ENCODE results near the gene SYAP1. TPM values are rescaled to one million over a fixed set of nuclear protein-coding genes. Genes with fewer than 3 reads are reported as not detected.

SYAP1 gene
- 46.9 and 48.4 TPM in 2 replicates for total RNA-seq (ENCODE audit: low replicate concordance)
- long read RNA-seq, full-length matches to known transcripts: 241 of 271 reads
- long read RNA-seq, partial matches to known transcripts: 8 of 271 reads
- long read RNA-seq, other reads (novel, unspliced or antisense): 22 of 271 reads

- Mint-ChIP-seq H3K9me3 (no peaks in the 10 kb centered on the region), H3K4me3 (peak within 1 kb of the TSS; percentile 93), H3K4me1 (ENCODE audit: unreplicated experiment) (peaks cover 25% of the 10 kb centered on the region), H3K27me3 (no peaks in the 10 kb centered on the region), H3K36me3 (peaks cover 12% of the 10 kb centered on the region), H3K27ac (peak within 1 kb of the TSS; percentile 100)
- TF ChIP-seq CTCF (conservative IDR thresholded peaks at IDR 0.05): no peak
- DNase-seq (ENCODE audit: extremely low spot score, unreplicated experiment): peak; percentile 99
These were observed at the start of gene SYAP1 for GRCh38 chrX:16719334-16720084. TSS of gene SYAP1 (plus strand) at chrX:16719612. CDS start at chrX:16719725, 113 bp downstream.

- no peak for DNase-seq (ENCODE audit: extremely low spot score, unreplicated experiment)
- TF ChIP-seq CTCF (conservative IDR thresholded peaks at IDR 0.05): peak; percentile 65
- no peak overlapping the region for H3K4me3 Mint-ChIP-seq
- H3K4me1 Mint-ChIP-seq (ENCODE audit: unreplicated experiment): peaks cover 11% of the 10 kb centered on the region
- no peaks in the 10 kb centered on the region for H3K27me3 Mint-ChIP-seq
- H3K36me3 Mint-ChIP-seq: peaks cover 30% of the 10 kb centered on the region
- no peak overlapping the region for H3K27ac Mint-ChIP-seq
- no peaks in the 10 kb centered on the region for H3K9me3 Mint-ChIP-seq
These were observed 48.4 kb upstream of the SYAP1 start for GRCh38 chrX:16671005-16671404.

- TF ChIP-seq CTCF (conservative IDR thresholded peaks at IDR 0.05): no peak
- Mint-ChIP-seq H3K27ac (no peak overlapping the region), H3K9me3 (no peaks in the 10 kb centered on the region), H3K36me3 (peaks cover 23% of the 10 kb centered on the region), H3K4me3 (no peak overlapping the region), H3K27me3 (no peaks in the 10 kb centered on the region), H3K4me1 (ENCODE audit: unreplicated experiment) (no peaks in the 10 kb centered on the region)
- DNase-seq (ENCODE audit: extremely low spot score, unreplicated experiment): no peak
These were observed 40.7 kb upstream of the SYAP1 start for GRCh38 chrX:16678689-16679088.

- no peak for TF ChIP-seq CTCF (conservative IDR thresholded peaks at IDR 0.05)
- no peaks in the 10 kb centered on the region for H3K27me3 Mint-ChIP-seq
- no peak for DNase-seq (ENCODE audit: extremely low spot score, unreplicated experiment)
- no peak overlapping the region for H3K27ac Mint-ChIP-seq
- no peaks in the 10 kb centered on the region for H3K9me3 Mint-ChIP-seq
- H3K4me3 Mint-ChIP-seq: no peak overlapping the region
- H3K36me3 Mint-ChIP-seq: peaks cover 22% of the 10 kb centered on the region
- no peaks in the 10 kb centered on the region for H3K4me1 Mint-ChIP-seq (ENCODE audit: unreplicated experiment)
These were observed 36.3 kb upstream of the SYAP1 start for GRCh38 chrX:16683007-16683664.

- DNase-seq (ENCODE audit: extremely low spot score, unreplicated experiment): no peak
- H3K27me3 Mint-ChIP-seq: no peaks in the 10 kb centered on the region
- no peak overlapping the region for H3K4me3 Mint-ChIP-seq
- no peak for TF ChIP-seq CTCF (conservative IDR thresholded peaks at IDR 0.05)
- no peak overlapping the region for H3K27ac Mint-ChIP-seq
- H3K9me3 Mint-ChIP-seq: no peaks in the 10 kb centered on the region
- no peaks in the 10 kb centered on the region for H3K4me1 Mint-ChIP-seq (ENCODE audit: unreplicated experiment)
- peaks cover 21% of the 10 kb centered on the region for H3K36me3 Mint-ChIP-seq
These were observed 31.9 kb upstream of the SYAP1 start for GRCh38 chrX:16687514-16687913.
